Measurements from ENCODE around the gene SLC25A40.

SLC25A40 gene

DNA sequence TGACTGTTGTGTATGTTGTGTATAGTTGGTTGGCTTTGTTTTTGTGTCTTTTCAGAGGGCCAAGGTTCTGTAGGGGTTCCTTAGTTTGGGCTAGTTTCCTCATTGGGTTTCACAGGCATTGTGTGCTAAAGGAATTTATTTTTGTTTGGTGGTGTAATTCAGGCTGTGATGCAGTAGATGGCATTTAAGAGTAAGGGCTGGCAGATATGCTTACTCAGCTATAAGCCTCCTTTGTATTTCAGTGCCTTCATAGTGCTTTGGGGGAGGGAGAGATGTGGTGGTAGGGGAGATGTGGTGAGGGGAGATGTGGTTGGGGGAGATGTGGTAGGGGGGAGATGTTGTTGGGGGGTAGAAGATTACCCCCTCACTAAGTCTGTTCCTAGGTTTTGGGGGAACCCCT lies 91.7 kb downstream of the SLC25A40 start:
- DNase-seq (ENCODE audit: low spot score): no peak
